GM19397 (cell line): Measurements from ENCODE around the gene RGP1.

ENCODE experiments used
- ATAC-seq: cut with Tn5 transposase; IDR thresholded peaks from one replicate; pipeline ENCODE4 v1.9.1; 2021; ENCODE audit warnings: mild to moderate bottlenecking, moderate library complexity; ENCODE audit not compliant: unreplicated experiment

Gene RGP1

GRCh38 chr9:35766997-35767396, 17.9 kb downstream of the RGP1 start:
- ATAC-seq: no peak

GRCh38 chr9:35767458-35767857, 18.4 kb downstream of the RGP1 start:
- ATAC-seq: no peak

- no peak for ATAC-seq
Measured at GRCh38 chr9:35769763-35770162, 20.7 kb downstream of the RGP1 start.

DNA sequence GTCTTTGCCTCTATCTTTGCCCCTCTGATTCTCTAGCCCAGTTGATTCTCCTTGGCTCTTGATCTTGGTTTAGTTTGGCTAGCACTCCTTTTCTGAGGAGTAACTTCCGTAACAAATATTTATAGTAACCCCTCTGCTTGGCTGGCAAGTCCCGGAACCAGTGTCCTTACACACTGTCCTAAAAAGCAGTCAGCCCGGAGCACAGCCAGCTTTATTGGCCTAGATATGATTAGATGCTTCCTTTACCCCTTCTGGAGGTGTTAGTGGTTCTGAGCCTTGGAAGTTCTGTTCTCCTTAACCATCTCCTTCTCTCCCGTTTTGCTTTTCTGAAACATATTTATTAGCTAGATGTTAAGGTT, 22.0 kb downstream of the RGP1 start:
- ATAC-seq: no peak

- ATAC-seq: no peak
Measured at GRCh38 chr9:35771534-35771933, 22.4 kb downstream of the RGP1 start.

DNA sequence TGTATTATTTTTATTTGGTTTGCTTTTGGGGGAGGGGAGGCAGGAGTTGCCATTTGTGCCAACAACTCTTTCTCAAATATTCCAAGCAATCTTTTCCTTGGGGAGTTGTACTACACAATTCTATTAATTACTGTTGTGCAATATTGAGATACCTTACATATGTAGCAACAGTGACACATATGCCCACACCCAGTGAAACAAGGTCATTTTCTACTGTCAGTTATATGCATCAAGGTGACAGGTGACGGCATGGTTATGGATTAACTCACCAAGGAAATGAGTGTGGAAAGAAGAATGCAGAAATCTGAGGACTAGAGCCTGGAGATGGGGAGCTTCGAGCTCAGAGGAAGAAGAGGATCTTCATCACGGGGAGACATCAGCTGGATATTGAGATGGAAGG, 22.9 kb downstream of the RGP1 start:
- no peak for ATAC-seq

DNA sequence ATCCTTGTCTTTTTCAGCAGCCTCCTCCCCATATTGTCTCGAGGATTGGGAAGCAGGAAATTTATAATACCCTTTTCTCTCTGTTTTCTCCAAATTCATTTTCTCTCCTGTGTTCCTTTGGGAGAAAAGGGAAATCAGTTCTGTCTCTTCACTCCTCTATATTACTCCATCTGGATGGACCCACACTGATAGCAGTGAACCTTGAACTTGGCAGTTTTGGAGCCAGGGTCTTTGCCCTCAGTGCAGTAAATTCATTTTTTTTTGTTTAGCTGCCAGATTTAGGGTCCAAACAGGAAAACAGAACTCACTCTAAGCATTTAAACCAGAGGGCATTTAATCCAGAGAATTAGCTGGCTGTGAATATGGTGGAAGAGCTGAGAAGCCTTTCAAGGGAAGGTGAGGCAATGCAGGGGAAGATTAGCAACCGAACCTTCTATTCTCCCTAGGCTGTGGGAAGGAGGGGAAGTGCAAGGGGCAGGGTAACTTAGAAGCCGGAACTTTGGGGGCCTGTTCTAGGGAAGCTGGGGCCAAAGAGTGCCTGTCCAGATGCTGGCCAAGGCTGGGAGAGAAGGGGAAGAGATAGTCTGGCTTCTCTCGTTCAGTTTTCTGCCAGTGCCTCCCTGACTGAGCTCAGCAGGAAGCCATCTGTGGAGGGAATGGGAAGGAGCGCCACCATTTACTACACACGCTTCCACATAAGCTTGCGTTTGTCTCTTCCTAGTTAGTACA, 26.0 kb downstream of the RGP1 start:
- ATAC-seq: no peak

DNA sequence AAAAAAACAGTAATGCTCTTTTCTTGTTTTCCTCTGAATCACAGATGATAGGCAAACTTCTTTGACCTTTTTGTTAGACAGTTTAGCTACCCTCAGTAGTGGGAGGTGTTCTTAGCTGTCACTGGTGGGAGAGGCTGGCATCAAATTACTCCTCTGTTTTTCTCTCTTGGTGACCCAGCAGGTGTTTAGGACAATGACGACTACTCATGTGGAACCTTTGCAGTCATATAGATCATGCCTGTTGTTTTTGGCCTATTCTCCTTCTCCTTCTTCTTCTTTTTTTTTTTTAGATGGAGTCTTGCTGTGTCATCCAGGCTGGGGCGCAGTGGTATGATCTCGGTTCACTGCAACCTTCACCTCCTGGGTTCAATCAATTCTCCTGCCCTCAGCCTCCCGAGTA, 26.9 kb downstream of the RGP1 start:
- no peak for ATAC-seq

- no peak for ATAC-seq
Measured at GRCh38 chr9:35778496-35778895, 29.4 kb downstream of the RGP1 start.

DNA sequence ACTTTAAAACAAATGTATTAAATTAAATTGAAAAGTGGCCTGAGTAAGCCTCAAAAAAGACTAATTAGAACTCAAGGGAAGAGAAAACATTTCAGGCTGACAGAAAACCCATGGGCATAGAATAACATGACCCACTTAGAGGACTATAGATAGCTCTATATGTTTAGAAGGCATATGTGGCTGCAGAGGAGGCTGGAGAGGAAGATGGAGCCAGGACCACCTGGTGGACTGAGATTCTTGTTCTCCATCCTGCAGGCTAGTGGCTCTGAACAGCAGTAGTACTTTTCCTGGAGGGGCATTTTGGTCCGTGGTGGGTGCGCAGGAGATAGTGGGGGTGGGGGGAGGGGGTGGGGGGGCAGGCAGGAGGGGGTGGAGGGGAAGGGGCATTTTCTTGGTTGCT, 32.0 kb downstream of the RGP1 start:
- no peak for ATAC-seq

- no peak for ATAC-seq
Measured at GRCh38 chr9:35783418-35783817, 34.3 kb downstream of the RGP1 start.

GRCh38 chr9:35789541-35789940, 40.5 kb downstream of the RGP1 start:
- ATAC-seq: no peak

DNA sequence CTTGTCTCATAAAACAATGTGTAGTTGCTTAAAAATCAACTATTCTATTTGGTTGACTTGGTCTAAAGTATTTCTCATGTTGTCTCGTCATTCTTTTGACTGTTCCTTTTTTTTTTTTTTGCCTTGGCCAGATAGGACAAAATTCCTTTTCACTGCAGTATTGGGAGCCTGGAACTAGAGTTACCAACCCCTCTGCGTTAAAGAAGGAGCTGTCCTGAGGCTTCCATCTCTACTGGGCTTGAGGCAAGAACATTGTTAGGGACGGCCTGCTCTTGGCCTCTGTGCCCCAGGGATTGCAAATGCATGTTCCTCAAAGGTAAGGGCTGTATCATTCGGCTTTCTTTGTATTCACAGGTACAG, 40.9 kb downstream of the RGP1 start:
- ATAC-seq: no peak

- ATAC-seq: no peak
Measured at GRCh38 chr9:35790385-35791296, 41.6 kb downstream of the RGP1 start.

- no peak for ATAC-seq
Measured at GRCh38 chr9:35791297-35791921, 42.3 kb downstream of the RGP1 start, which contains the start of gene NPR2. NPR2 (plus strand) TSS chr9:35791591; CDS start chr9:35792409, 818 bp downstream.

- no peak for ATAC-seq
Measured at GRCh38 chr9:35792024-35792813, 43.1 kb downstream of the RGP1 start.

DNA sequence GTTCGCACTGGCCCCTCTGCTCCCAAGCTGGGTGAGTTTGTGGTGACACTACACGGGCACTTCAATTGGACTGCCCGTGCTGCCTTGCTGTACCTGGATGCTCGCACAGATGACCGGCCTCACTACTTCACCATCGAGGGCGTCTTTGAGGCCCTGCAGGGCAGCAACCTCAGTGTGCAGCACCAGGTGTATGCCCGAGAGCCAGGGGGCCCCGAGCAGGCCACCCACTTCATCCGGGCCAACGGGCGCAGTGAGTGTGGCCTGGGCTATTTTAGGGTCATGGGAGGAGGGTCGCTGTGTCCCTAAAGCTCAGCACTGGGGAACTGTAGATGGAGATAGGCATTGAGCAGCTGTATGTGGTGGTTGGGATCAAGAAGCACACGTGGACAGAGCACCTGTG, 43.7 kb downstream of the RGP1 start:
- no peak for ATAC-seq

- no peak for ATAC-seq
Measured at GRCh38 chr9:35793461-35793860, 44.4 kb downstream of the RGP1 start.

DNA sequence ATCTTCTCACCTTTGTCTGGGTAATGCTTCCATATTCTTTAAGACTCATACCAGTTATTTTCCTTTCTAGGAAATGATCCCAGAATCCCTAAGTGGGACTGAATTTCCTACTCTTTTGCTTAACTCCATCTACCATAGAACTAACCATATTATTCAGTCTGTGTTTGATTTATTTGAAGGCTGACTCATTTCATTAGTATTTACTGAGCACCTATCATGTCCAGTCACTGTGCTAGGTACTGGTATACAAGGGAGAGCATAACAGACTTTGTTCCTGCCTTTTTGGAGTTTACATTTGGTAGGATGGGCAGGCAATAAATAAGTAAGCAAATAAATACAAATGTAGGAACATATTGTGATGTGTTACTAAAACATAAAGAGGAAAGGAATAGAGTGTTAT, 46.6 kb downstream of the RGP1 start:
- ATAC-seq: no peak

DNA sequence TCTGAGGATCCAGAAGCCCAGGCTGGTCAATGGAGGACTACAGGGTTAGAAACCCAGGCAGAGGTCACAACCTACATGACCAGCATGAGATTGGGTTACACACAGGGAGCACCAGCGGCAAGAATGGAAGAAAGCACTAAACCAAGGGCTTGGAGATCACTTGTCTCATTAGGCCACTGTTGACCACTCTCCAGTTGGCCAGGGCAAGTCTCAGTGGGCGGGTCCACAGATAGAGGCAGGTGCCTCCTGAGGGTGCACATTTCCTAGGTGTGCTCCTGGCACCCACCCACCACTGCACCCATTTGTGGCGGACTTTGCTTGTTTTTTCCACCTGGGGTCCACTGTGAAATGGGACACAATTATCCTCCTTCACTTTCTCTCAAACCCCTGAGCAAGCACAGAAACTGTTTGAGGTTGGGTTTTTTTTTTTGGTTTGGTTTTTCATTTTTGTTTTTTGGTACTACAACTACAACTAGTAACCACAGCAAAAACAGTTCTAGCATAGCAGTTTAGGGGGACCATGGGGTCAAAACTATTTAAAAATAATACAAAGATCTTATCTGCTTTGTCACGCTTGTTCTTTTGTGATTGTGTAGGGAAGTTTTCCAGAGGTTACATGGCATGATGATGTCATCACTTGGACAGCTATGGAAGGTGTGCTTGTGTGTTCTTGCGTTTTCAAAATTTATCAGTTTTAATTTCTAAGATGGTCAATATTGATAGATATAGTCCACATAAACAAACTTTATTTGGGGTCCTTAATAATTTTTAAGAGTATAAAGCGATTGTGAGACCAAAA, 48.4 kb downstream of the RGP1 start:
- no peak for ATAC-seq
